Measurements from ENCODE around the gene CEACAM16.

The CEACAM16 gene

GRCh38 chr19:44749994-44750393 is 51.0 kb downstream of the CEACAM16 start:
- TF ChIP-seq FOXP2 (optimal IDR thresholded peaks at IDR 0.05; ENCODE audit: borderline replicate concordance, extremely low read depth, extremely low read length, insufficient read depth) (no peak), POLR2AphosphoS5 (IDR thresholded peaks at IDR 0.05; ENCODE audit: low read depth, low read length) (no peak), REST (IDR thresholded peaks at IDR 0.05; ENCODE audit: insufficient read depth in 1 of 2, low read depth in 2 of 2, low read length in 2 of 2) (no peak), SIN3A (IDR thresholded peaks at IDR 0.05; ENCODE audit: borderline replicate concordance, insufficient read depth, low read length) (no peak), TAF1 (IDR thresholded peaks at IDR 0.05; ENCODE audit: borderline replicate concordance, insufficient read depth, low read length) (no peak)

GRCh38 chr19:44752123-44752815 is 53.3 kb downstream of the CEACAM16 start:
- TF ChIP-seq REST (IDR thresholded peaks at IDR 0.05; ENCODE audit: insufficient read depth in 1 of 2, low read depth in 2 of 2, low read length in 2 of 2) (no peak), POLR2AphosphoS5 (IDR thresholded peaks at IDR 0.05; ENCODE audit: low read depth, low read length) (no peak), SIN3A (IDR thresholded peaks at IDR 0.05; ENCODE audit: borderline replicate concordance, insufficient read depth, low read length) (no peak), FOXP2 (optimal IDR thresholded peaks at IDR 0.05; ENCODE audit: borderline replicate concordance, extremely low read depth, extremely low read length, insufficient read depth) (no peak), TAF1 (IDR thresholded peaks at IDR 0.05; ENCODE audit: borderline replicate concordance, insufficient read depth, low read length) (no peak)

- TF ChIP-seq REST (IDR thresholded peaks at IDR 0.05; ENCODE audit: insufficient read depth in 1 of 2, low read depth in 2 of 2, low read length in 2 of 2) = peak; percentile 53 to 73; a peak in 3 of 4 replicates
- TF ChIP-seq TAF1 (IDR thresholded peaks at IDR 0.05; ENCODE audit: borderline replicate concordance, insufficient read depth, low read length) = peak; percentile 64; the same call in 1 of the 2 replicates
- TF ChIP-seq SIN3A (IDR thresholded peaks at IDR 0.05; ENCODE audit: borderline replicate concordance, insufficient read depth, low read length) = peak; percentile 99
- TF ChIP-seq POLR2AphosphoS5 (IDR thresholded peaks at IDR 0.05; ENCODE audit: low read depth, low read length) = peak; percentile 72
- peak; percentile 99 for TF ChIP-seq FOXP2 (optimal IDR thresholded peaks at IDR 0.05; ENCODE audit: borderline replicate concordance, extremely low read depth, extremely low read length, insufficient read depth)
Observed at GRCh38 chr19:44752816-44753625, 54.1 kb downstream of the CEACAM16 start.

- TF ChIP-seq POLR2AphosphoS5 (IDR thresholded peaks at IDR 0.05; ENCODE audit: low read depth, low read length) (no peak), FOXP2 (optimal IDR thresholded peaks at IDR 0.05; ENCODE audit: borderline replicate concordance, extremely low read depth, extremely low read length, insufficient read depth) (no peak), SIN3A (IDR thresholded peaks at IDR 0.05; ENCODE audit: borderline replicate concordance, insufficient read depth, low read length) (no peak), TAF1 (IDR thresholded peaks at IDR 0.05; ENCODE audit: borderline replicate concordance, insufficient read depth, low read length) (no peak), REST (IDR thresholded peaks at IDR 0.05; ENCODE audit: insufficient read depth in 1 of 2, low read depth in 2 of 2, low read length in 2 of 2) (no peak)
Observed at GRCh38 chr19:44753626-44753931, 54.6 kb downstream of the CEACAM16 start.

Data from PFSK-1 (cell line).